Right ventricle myocardium inferior (tissue), 1 donor: ENCODE results near the gene ZNF414. TPM values are rescaled to one million over a fixed set of nuclear protein-coding genes. Genes with fewer than 3 reads are reported as not detected.

ENCODE experiments used
- ATAC-seq: fragments of 200-7000 bp; cut with Tn5 transposase; one replicate; pipeline ENCODE4 v1.9.1; 2020; ENCODE audit warnings: mild to moderate bottlenecking, moderate library complexity
- DNase-seq: peaks from one replicate; pipeline ENCODE4 v3.0.0; 2021; ENCODE audit errors: missing footprints
- intact Hi-C: fragments of 100-400 bp; cut with DNase I; formaldehyde crosslinking; loops from one replicate; pipeline ENCODE4 v1.11.0; 2022
- total RNA-seq: library from RNA; stranded (reverse); fragmentation: NEBNext Ultra II Directional; extraction: Animal tissue kit (Norgen Biotek cat#: 25700); gene quantifications from one replicate; pipeline ENCODE4 v1.2.1, GENCODE V29; 2021
- donor health status: DM: no; HTN: yes; CAD: no; lungs with severe emphysema.

ZNF414 gene
- total RNA-seq, 1 donor from 2014 or later: 9.8 TPM

- peak; percentile 14 for ATAC-seq
- peak; percentile 55 for DNase-seq
- intact Hi-C loops: no loop called here
Measured at GRCh38 chr19:8481201-8481600, 32.8 kb downstream of the ZNF414 start.

DNA sequence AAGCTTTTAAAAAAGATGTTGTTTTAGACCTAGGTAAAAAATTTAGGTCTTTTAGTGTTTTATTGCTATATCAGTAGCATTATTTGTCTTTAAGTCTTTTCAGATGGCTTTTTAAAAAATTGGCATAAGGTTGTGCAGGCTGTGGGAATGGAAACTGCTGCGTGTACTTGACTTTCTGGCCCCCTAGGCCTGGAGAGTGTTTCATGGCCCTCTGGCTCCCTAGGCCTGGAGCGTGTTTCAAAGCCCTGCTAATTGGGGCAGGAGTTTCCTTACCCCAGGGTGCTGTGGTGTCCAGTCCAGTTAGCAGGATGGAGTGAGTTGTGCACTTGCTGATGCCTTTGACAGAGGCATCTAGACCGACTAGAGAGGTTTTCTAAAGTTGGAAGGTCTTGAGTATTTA lies 35.4 kb downstream of the ZNF414 start:
- intact Hi-C loops: no loop called here
- DNase-seq (peak; percentile 9), ATAC-seq (no peak)

DNA sequence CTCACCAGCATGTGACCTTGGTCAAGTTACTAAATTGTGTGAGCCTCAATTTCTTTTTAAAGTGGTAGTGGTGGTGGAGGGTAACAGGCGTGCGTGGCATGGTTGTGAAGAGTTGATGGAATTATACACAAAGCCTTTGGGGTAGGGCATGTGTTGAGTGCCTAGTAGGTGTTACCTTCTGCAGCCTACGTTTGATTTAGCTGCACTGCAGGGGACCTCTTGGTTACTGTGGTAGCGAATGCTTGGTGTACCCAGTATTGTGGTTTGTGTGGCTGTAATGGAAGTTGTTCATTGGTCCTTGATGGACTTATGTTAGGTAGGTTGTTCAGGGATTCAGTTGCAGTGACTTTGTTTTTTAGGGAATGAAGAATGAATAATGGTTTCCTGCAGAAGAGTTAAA lies 36.1 kb downstream of the ZNF414 start:
- intact Hi-C loops: no loop called here
- ATAC-seq: no peak

DNA sequence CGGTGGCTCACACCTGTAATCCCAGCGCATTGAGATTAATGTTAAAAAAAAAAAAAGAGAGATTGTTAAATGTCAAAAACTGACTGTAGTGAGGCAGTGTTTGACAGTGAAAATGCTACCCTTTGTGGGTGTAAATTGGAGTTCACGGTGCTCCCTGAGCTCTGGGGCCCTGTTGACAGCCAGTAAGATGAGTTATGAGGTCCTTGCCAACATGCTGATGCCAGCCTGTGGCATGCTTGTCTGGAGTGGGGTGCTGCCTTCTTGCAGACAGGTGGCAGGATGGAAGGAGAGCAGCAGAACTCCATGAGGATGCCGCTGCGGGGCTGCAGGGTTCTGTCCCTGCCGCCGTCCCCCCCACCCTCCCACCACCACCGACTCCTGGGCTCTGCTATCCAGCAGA lies 37.4 kb downstream of the ZNF414 start:
- ATAC-seq (peak; percentile 54), DNase-seq (no peak)
- intact Hi-C loops: no loop called here

More for the DNA sequence above, 36.1 kb downstream of the ZNF414 start:
- DNase-seq: no peak

DNA sequence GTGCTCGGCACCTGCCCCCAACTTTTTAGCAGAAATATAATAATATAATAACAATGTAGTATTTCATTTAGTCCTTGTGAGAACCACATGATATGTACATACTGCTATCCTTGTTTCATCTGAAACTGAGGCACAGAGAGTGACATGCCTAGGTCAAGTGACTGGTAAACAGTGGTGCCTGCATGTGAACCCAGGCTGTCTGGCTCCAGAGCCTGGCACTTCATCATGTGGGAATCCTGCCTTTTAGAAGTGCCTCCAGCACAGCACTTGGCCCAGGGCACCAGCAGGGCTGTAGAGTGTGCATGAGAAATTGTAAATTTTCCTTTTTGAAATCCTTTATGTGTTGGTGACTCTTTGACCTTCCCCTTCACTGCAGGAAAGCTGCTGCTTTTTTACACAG lies 39.0 kb downstream of the ZNF414 start:
- DNase-seq: no peak
- intact Hi-C loops: no loop called here
- no peak for ATAC-seq

GRCh38 chr19:8473648-8474476 lies 40.1 kb downstream of the ZNF414 start:
- intact Hi-C loops: no loop called here
- DNase-seq: no peak
- no peak for ATAC-seq

- DNase-seq (no peak), ATAC-seq (peak; percentile 33)
- intact Hi-C loops: no loop called here
Measured at GRCh38 chr19:8469613-8470368, 44.2 kb downstream of the ZNF414 start.

- ATAC-seq (no peak), DNase-seq (no peak)
- intact Hi-C loops: no loop called here
Measured at GRCh38 chr19:8468761-8469373, 45.1 kb downstream of the ZNF414 start.

- no peak for ATAC-seq
- DNase-seq: no peak
- intact Hi-C loops: no loop called here
Measured at GRCh38 chr19:8468124-8468523, 45.8 kb downstream of the ZNF414 start.

DNA sequence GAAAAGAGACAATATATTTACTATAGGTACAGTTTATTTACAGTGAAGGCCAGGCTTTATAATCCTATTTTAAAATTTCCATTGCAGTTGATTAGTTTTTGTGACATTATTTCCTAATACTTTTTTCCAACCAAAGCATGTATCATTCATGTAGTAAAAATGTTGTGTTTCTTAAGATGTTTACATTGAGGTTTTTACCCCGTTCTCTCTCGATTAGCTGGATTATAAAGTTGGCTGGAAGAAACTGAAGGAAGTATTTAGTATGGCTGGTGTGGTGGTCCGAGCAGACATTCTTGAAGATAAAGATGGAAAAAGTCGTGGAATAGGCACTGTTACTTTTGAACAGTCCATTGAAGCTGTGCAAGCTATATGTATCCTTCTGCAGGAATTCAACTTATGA lies 47.9 kb downstream of the ZNF414 start:
- intact Hi-C loops: no loop called here
- ATAC-seq: no peak
- no peak for DNase-seq

- DNase-seq (no peak), ATAC-seq (no peak)
- intact Hi-C loops: no loop called here
Measured at GRCh38 chr19:8463365-8463764, 50.6 kb downstream of the ZNF414 start.

GRCh38 chr19:8462571-8462970 lies 51.4 kb downstream of the ZNF414 start:
- DNase-seq (no peak), ATAC-seq (no peak)
- intact Hi-C loops: no loop called here

DNA sequence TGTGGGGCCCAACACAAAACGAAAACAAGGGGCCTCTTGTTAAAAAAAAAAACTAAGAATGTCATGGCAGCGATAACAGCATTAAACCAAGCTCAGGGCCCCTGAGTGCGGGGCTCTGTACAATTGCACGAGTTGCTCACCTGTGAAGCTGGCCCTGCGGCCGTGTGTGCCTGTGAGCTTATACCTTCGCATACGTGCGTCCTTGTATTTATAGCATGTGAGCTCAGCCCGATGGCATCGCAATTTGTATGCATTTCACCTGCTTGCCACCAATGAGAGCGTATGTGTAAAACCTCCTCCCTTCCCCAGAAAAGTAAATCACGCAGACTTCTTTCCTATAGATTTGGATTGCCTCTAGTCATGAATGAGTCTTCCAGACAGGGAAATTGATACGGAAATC lies 52.1 kb downstream of the ZNF414 start:
- no peak for DNase-seq
- intact Hi-C loops: no loop called here
- no peak for ATAC-seq

- intact Hi-C loops: no loop called here
- DNase-seq (no peak), ATAC-seq (no peak)
Measured at GRCh38 chr19:8461376-8461775, 52.6 kb downstream of the ZNF414 start.

DNA sequence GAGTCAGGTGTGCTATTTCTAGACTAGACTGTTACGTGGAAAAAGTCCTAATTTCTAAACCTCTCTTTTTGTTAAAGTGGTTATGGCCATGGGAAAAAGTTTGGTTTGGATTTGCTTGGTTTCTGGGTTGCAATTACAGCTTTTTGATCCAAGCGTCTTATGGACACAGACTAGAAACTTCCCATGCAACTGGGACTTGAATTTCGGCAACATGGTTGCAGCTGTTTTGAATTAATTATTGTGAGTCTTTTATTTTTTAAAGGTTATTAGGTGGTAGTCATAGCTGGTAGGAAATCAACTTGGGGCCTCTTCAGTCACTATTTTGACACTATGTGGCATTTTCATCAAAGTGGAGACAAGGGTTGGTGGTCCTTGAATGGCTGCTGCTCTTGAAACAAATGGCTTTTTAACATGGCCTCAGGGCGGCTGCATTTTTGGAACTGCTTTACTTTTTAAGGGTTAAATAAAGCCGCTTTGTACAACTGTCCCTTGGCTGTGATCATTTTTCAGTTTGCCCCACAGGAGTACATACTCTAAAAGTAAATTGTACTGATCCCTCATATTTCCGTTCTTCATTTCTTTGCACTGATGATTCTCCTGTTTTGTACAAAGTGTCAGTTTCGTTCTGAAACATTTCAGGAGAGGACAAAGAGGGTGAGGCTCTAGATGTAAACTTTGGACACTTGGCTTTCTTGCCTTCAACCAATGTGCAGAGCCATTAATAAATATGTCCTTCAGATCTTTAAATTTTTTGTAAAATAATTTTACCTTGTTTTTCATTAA lies 53.3 kb downstream of the ZNF414 start:
- DNase-seq (no peak), ATAC-seq (no peak)
- intact Hi-C loops: no loop called here
